HepG2 (cell line): ENCODE data around the gene RNU11. TPM values are rescaled to one million over a fixed set of nuclear protein-coding genes. Genes with fewer than 3 reads are reported as not detected.
A peak's percentile ranks its signal among the peaks of the same experiment; 100 is the strongest.

Experiments used
- CBX5 ChIP-seq: sonication (generic); formaldehyde crosslinking; IDR thresholded peaks from 2 replicates; pipeline ENCODE4 v1.4.0; 2020; ENCODE audit warnings: missing genetic modification reagents, borderline replicate concordance
- DR1 ChIP-seq: sonication (generic); formaldehyde crosslinking; IDR thresholded peaks from 2 replicates; pipeline ENCODE4 v1.8.0; 2021; ENCODE audit warnings: mild to moderate bottlenecking, missing genetic modification reagents, inconsistent platforms
- GATAD2A ChIP-seq: IDR thresholded peaks from 2 replicates; pipeline ENCODE4 v1.6.1; 2016
- IRX3 ChIP-seq: sonication (generic); formaldehyde crosslinking; IDR thresholded peaks from 2 replicates; pipeline ENCODE4 v1.8.1; 2023; ENCODE audit warnings: mild to moderate bottlenecking, low read depth, missing genetic modification reagents, borderline replicate concordance
- MED13 ChIP-seq: sonication (generic); formaldehyde crosslinking; IDR thresholded peaks from 2 replicates; pipeline ENCODE4 v1.5.0; 2020; ENCODE audit warnings: missing genetic modification reagents
- RNF2 ChIP-seq: fragments of 450-650 bp; conservative IDR thresholded peaks from 2 replicates; pipeline ENCODE4 v1.6.1; 2016; ENCODE audit warnings: low read depth
- SPEN ChIP-seq: sonication (generic); formaldehyde crosslinking; IDR thresholded peaks from 2 replicates; pipeline ENCODE4 v1.5.1; 2020; ENCODE audit warnings: low read depth, mild to moderate bottlenecking, missing genetic modification reagents
- ZBTB7A ChIP-seq: sonication (generic); formaldehyde crosslinking; IDR thresholded peaks from 2 replicates; pipeline ENCODE4 v1.8.0; 2022; ENCODE audit warnings: mild to moderate bottlenecking, missing genetic modification reagents
- ZC3H4 ChIP-seq: sonication (generic); formaldehyde crosslinking; IDR thresholded peaks from 2 replicates; pipeline ENCODE4 v1.4.0; 2020; ENCODE audit warnings: missing genetic modification reagents, borderline replicate concordance
- ZFP82 ChIP-seq: sonication (generic); formaldehyde crosslinking; IDR thresholded peaks from 2 replicates; pipeline ENCODE4 v1.5.1; 2020; ENCODE audit warnings: mild to moderate bottlenecking, missing genetic modification reagents, borderline replicate concordance
- ZNF251 ChIP-seq: sonication (generic); formaldehyde crosslinking; IDR thresholded peaks from 2 replicates; pipeline ENCODE4 v1.9.0; 2021; ENCODE audit warnings: mild to moderate bottlenecking, missing genetic modification reagents
- ZNF253 ChIP-seq: sonication (generic); formaldehyde crosslinking; IDR thresholded peaks from 2 replicates; pipeline ENCODE4 v1.8.0; 2022; ENCODE audit warnings: mild to moderate bottlenecking, missing genetic modification reagents, borderline replicate concordance
- ZNF572 ChIP-seq: sonication (generic); formaldehyde crosslinking; IDR thresholded peaks from 2 replicates; pipeline ENCODE4 v1.5.1; 2020; ENCODE audit warnings: mild to moderate bottlenecking, missing genetic modification reagents
- ZNF703 ChIP-seq: sonication (generic); formaldehyde crosslinking; IDR thresholded peaks from 2 replicates; pipeline ENCODE4 v1.5.1; 2020; ENCODE audit warnings: missing genetic modification reagents, mild to moderate bottlenecking, moderate library complexity, borderline replicate concordance
- polyA plus RNA-seq, 8 experiments: library from polyadenylated mRNA; depleted of rRNA in 3 of 8; stranded (reverse) in 7 of 8; unstranded in 1 of 8; fragments of >200 nt; fragmentation: Illumina TruSeq in 4 of 8; extraction: Trizol in 4 of 8; gene quantifications; 2 replicates each; pipeline versions ENCODE4 v1.2.1 to v1.2.3, GENCODE V29; 2011 to 2016; ENCODE audit warnings: low read depth in 4 of 8, missing spikeins in 1 of 8, mixed read lengths in 1 of 8; ENCODE audit not compliant: insufficient read depth in 1 of 8
- total RNA-seq, 5 experiments: library from RNA; depleted of rRNA; stranded (reverse); fragments of >200 nt; fragmentation: Illumina TruSeq; extraction: Trizol; gene quantifications; 2 replicates each; pipeline ENCODE4 v1.2.3, GENCODE V29; 2016; ENCODE audit warnings: low read depth in 1 of 5
- TF ChIP-seq, protein P1 (sequence below): IDR thresholded peaks from 2 replicates; pipeline ENCODE4 v1.6.1; 2018; ENCODE audit warnings: missing genetic modification reagents
- TF ChIP-seq, protein P2 (sequence below): fragments of 450-650 bp; IDR thresholded peaks from 2 replicates; pipeline ENCODE4 v1.6.1; 2017; ENCODE audit warnings: mild to moderate bottlenecking
- TF ChIP-seq, protein P3 (sequence below): sonication (generic); formaldehyde crosslinking; conservative IDR thresholded peaks from 2 replicates; pipeline ENCODE4 v1.4.0; 2020; ENCODE audit warnings: missing genetic modification reagents
- TF ChIP-seq, protein P4 (sequence below): sonication (generic); formaldehyde crosslinking; IDR thresholded peaks from 2 replicates; pipeline ENCODE4 v1.4.0; 2020; ENCODE audit warnings: mild to moderate bottlenecking, missing genetic modification reagents, borderline replicate concordance
- TF ChIP-seq, protein P5 (sequence below): sonication (generic); formaldehyde crosslinking; IDR thresholded peaks from 2 replicates; pipeline ENCODE4 v1.4.0; 2020; ENCODE audit warnings: missing genetic modification reagents

RNU11 gene
- total and polyA plus RNA-seq, 2 of the 13 experiments (the other 11 are each of a cell fraction or from before 2014, with no cell fraction given): not detected

DNA sequence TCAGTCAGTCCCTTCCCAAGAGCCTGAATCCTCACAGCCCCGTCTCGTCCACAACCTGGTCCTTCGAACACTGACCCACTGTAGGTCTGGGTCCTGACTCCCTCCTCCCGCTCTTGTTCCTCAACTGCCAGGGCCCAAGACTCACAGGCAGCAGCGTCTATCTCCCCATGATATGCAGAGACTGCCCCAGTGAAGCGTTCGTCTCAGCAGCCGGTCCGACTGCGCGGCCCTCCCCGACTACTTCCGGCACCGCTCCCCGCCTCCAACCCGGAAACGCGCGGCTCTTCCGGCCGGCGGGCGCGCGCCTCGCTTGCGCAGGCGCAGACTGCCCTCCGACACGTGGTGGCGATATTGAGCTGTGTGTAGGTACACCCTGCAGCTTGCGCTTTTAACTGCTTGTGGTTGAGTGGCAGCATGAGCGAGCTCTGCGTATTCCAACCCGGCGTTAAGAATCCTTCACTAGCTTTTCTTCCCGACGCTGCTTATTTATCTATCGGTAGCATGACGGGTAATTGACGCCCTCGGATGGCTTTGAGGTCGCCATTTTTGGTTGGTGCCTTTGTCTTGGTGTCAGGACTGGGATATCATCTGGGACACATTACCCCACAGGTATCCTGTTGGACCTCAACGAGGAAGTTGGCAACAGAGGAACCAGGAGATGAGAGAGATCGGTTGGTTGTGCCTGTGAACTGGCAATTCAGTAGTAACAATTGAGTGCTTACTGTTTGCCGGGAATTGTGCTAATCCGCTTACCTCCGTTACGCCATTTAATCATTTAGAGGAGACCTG lies 5.4 kb upstream of the RNU11 start, which contains the start of gene TAF12 (continued):
- TF ChIP-seq ZBTB7A (CRISPR knock-in tag) (0 out of 2 replicates have a peak, but pooled peaks have one; percentile 47), ZC3H4 (CRISPR knock-in tag) (no peak; the same call in 1 of the 2 replicates), IRX3 (CRISPR knock-in tag) (no peak), ZNF251 (CRISPR knock-in tag) (no peak), ZFP82 (no peak), RNF2 (peak; percentile 65; the same call in 1 of the 2 replicates), CBX5 (peak; percentile 80; the same call in 1 of the 2 replicates), ZNF703 (CRISPR knock-in tag) (no peak), DR1 (CRISPR knock-in tag) (peak; percentile 66; the same call in 1 of the 2 replicates), ZNF253 (CRISPR knock-in tag) (0 out of 2 replicates have a peak, but pooled peaks have one; percentile 56), ZNF572 (CRISPR knock-in tag) (peak; percentile 91; the same call in 1 of the 2 replicates), SPEN (CRISPR knock-in tag) (peak; percentile 92), MED13 (CRISPR knock-in tag) (peak; percentile 88), GATAD2A (CRISPR knock-in tag) (peak; percentile 49; the same call in 1 of the 2 replicates)
- TF ChIP-seq, protein P1, sequence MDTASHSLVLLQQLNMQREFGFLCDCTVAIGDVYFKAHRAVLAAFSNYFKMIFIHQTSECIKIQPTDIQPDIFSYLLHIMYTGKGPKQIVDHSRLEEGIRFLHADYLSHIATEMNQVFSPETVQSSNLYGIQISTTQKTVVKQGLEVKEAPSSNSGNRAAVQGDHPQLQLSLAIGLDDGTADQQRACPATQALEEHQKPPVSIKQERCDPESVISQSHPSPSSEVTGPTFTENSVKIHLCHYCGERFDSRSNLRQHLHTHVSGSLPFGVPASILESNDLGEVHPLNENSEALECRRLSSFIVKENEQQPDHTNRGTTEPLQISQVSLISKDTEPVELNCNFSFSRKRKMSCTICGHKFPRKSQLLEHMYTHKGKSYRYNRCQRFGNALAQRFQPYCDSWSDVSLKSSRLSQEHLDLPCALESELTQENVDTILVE: peak; percentile 70
- TF ChIP-seq, protein P2, sequence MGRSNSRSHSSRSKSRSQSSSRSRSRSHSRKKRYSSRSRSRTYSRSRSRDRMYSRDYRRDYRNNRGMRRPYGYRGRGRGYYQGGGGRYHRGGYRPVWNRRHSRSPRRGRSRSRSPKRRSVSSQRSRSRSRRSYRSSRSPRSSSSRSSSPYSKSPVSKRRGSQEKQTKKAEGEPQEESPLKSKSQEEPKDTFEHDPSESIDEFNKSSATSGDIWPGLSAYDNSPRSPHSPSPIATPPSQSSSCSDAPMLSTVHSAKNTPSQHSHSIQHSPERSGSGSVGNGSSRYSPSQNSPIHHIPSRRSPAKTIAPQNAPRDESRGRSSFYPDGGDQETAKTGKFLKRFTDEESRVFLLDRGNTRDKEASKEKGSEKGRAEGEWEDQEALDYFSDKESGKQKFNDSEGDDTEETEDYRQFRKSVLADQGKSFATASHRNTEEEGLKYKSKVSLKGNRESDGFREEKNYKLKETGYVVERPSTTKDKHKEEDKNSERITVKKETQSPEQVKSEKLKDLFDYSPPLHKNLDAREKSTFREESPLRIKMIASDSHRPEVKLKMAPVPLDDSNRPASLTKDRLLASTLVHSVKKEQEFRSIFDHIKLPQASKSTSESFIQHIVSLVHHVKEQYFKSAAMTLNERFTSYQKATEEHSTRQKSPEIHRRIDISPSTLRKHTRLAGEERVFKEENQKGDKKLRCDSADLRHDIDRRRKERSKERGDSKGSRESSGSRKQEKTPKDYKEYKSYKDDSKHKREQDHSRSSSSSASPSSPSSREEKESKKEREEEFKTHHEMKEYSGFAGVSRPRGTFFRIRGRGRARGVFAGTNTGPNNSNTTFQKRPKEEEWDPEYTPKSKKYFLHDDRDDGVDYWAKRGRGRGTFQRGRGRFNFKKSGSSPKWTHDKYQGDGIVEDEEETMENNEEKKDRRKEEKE: no peak
- TF ChIP-seq, protein P3, sequence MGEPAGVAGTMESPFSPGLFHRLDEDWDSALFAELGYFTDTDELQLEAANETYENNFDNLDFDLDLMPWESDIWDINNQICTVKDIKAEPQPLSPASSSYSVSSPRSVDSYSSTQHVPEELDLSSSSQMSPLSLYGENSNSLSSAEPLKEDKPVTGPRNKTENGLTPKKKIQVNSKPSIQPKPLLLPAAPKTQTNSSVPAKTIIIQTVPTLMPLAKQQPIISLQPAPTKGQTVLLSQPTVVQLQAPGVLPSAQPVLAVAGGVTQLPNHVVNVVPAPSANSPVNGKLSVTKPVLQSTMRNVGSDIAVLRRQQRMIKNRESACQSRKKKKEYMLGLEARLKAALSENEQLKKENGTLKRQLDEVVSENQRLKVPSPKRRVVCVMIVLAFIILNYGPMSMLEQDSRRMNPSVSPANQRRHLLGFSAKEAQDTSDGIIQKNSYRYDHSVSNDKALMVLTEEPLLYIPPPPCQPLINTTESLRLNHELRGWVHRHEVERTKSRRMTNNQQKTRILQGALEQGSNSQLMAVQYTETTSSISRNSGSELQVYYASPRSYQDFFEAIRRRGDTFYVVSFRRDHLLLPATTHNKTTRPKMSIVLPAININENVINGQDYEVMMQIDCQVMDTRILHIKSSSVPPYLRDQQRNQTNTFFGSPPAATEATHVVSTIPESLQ (CRISPR knock-in tag): no peak
- TF ChIP-seq, protein P4, sequence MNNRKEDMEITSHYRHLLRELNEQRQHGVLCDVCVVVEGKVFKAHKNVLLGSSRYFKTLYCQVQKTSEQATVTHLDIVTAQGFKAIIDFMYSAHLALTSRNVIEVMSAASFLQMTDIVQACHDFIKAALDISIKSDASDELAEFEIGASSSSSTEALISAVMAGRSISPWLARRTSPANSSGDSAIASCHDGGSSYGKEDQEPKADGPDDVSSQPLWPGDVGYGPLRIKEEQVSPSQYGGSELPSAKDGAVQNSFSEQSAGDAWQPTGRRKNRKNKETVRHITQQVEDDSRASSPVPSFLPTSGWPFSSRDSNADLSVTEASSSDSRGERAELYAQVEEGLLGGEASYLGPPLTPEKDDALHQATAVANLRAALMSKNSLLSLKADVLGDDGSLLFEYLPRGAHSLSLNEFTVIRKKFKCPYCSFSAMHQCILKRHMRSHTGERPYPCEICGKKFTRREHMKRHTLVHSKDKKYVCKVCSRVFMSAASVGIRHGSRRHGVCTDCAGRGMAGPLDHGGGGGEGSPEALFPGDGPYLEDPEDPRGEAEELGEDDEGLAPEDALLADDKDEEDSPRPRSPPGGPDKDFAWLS (CRISPR knock-in tag): no peak
- TF ChIP-seq, protein P5, sequence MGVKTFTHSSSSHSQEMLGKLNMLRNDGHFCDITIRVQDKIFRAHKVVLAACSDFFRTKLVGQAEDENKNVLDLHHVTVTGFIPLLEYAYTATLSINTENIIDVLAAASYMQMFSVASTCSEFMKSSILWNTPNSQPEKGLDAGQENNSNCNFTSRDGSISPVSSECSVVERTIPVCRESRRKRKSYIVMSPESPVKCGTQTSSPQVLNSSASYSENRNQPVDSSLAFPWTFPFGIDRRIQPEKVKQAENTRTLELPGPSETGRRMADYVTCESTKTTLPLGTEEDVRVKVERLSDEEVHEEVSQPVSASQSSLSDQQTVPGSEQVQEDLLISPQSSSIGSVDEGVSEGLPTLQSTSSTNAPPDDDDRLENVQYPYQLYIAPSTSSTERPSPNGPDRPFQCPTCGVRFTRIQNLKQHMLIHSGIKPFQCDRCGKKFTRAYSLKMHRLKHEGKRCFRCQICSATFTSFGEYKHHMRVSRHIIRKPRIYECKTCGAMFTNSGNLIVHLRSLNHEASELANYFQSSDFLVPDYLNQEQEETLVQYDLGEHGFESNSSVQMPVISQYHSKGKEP (CRISPR knock-in tag): peak; percentile 42
